ENCODE results near the gene RAI1.

The RAI1 gene

DNA sequence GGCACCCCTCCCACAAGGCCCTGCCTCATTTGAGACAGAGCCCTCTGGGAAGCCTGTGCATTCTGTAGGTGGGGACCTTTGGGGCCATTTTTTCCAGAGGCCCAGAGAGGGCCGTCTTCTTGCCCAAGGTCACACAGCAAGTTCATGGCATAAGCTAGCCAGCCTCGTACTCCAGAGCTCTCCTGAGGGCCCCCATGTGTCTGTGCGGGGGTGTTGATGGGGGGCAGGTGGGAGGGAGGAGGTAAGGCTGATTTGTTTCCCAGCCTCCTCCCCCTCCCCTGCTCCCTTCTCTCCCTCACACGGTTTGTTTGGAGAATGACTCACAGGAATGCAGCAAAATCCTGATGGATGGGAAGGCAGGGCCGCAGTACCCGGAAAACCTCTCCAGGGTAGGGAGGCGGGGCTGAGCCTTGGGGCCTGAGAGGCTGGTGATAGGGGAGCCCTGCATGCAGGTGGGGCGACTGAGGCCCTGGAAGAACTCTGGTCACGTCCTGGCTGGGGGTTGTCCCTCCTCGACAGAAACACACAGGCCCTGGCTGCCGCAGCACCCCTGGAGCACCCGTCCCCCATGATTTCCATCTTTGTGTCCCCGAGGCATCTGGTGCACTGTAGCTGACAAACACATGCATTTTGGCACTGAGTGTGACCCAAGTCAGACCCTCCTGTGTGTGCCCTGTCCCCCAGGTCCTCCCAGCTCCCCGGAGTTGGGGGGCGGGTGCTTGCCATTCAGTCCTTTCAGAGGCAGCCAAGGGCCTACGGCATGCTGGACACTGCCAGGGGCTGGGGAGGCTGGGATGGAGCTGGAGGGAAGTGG is 29.7 kb downstream of the RAI1 start:
- DNase-seq (ENCODE audit: low read depth): peak; percentile 73
- no peak overlapping the region for H3K4me3 ChIP-seq (ENCODE audit: low read depth, low read length)

DNA sequence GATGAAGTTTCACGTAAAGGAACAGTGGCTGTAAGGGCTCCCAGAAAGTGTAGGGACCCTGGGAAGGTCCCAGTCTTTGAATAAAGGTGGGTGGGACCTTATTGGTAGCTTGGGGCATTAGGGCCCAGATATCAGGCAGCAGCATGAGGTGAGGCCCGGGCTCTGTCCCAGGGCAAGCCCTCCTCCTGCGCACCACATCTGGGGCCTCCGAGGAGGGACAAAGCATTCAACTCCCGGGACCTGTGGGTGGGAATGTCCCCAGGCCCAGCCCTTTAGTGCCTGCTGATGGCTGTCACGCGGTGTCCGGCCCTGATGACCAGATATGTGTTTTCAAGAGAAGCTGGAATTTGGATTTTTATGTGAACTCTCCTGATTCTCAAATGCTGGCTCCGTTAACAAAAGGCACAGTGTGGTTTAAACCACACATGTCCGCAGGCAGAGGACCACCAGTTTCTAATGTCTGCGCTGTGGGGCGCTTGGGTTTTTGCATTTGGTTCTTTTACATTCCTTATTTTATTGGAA is 30.4 kb downstream of the RAI1 start:
- no peak for DNase-seq (ENCODE audit: low read depth)
- no peak overlapping the region for H3K4me3 ChIP-seq (ENCODE audit: low read depth, low read length)

DNA sequence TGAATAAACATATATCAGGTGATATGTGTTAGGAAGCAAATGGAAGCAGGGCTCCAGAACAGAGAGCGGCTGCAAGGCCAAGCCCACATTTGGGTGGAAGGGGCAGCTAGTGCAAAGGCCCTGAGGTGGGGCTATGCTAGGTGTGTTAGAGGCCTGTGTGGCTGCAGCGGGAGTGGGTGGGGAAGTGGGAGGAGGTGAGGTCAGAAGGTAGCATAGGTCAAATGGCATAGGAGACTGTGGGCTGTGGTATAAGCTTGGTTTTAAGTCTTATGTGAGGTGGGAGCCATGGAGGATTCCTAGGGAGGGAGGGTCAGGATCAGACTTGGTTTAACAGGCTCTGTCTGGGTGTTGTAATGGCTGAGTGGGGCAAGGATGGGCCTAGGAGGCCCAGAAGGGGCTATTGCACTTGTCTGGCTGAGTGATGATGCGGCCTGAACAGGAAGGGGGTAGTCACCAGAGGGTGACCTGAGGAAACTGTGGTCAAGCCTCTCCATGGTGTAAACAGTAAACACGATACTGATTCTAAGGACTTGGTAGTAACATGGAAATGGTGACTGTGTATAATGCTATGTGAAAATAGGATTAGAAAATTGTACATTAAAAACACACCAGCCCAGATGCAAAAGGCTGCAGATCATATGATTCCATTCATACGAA is 31.1 kb downstream of the RAI1 start:
- no peak overlapping the region for H3K4me3 ChIP-seq (ENCODE audit: low read depth, low read length)
- DNase-seq (ENCODE audit: low read depth): peak; percentile 78

DNA sequence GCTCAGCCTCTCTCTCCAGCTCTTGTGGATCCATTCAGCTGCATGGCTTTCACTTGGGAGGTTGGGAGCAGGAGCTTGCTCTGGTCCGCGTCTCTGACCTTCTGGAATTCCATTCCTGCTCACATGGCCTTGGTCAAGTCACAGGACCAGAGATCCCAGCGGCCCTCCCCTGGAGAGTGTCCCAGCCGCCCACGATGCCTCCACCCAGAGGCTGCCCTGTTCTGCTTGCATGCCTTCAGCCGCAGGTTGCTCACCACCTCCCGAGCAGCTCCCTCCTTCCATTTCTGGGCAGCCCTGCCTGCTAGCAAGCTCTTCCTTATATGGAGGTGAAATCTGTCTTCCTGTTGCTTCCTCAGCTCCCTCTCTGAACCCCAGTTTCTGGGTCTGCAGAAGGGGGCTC is 32.6 kb downstream of the RAI1 start:
- no peak overlapping the region for H3K4me3 ChIP-seq (ENCODE audit: low read depth, low read length)
- DNase-seq (ENCODE audit: low read depth): no peak

DNA sequence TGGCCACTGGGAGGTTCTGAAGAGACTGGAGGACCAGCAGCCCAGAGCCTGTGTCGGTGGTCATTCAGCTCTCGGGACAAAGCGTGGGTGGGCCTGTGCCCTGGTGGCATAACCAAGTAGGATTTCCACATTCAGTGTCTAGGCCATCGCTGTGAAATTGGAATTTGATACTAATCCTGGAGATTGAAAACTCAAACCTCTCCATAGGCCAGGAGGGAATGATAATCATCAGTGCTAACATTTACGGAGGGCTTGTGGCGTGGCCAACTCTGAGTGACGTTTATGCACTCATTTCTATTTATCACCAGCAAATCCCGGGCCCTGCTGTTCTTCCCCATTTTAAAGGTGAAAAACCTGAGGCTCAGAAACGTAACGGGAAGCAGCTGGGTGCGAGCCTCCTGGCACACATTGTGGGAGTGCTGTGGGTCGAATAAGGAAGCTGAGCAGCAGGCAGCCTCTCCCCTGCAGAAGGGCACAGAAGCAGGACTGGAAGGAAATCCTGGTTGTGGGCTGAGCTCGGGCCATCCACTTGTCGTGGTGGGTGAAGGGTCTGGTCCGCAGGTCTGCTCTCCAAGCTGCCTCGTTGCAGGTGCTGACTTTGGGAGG is 33.1 kb downstream of the RAI1 start:
- H3K4me3 ChIP-seq (ENCODE audit: low read depth, low read length): no peak overlapping the region
- no peak for DNase-seq (ENCODE audit: low read depth)

DNA sequence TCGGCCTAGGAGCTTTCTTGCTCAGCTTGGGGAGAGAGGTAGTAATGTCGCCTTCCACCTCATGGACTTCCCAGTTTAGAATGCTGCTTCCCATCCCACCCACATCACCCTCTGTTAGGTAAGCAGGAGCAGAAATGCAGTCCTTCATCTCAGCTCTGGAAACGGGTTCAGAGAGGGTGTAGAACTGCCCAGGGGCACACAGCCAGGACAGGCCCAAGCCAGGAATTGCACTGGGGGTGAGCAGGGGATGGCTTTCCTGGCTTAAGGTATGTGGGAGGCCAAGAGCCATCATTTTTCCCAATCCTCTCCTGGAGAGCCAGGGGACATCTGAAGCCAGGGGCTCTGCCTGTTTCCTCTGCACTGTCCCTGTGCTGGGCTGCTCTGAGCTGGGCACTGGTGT is 33.6 kb downstream of the RAI1 start:
- H3K4me3 ChIP-seq (ENCODE audit: low read depth, low read length): no peak overlapping the region
- DNase-seq (ENCODE audit: low read depth): no peak

DNA sequence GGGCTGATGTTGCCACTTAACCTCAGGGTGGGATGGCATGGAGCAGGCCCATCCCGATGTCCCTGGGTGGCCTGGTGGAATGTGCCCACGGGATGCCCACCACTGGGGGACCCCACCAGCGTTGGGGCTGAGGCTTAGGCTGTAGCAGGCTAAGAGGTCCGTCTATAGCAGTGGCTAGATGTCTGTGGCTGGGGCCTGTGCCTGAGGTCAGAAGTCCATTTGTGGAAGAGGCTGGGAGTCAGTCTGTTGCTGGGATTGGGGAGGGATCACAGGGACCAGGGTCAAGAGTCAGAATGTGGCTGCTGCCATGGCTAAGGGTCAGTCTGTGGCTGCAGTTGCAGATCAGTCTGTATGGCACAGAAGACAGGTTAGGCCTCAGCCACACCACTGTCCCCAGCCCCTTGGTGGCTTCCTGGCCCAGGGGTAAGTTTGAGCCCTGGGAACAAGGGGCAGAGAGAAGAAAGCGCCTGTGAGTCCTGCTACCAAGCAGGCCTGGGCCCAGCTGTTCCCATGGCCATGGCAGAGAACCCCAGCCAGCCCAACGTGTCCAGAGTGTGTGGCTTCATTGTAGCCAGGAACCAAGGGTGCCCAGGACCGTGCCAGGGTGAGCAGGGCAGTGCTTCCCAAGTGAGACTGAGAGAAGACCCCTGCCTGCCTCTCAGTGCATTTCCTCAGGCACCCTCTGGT is 35.7 kb downstream of the RAI1 start:
- no peak for DNase-seq (ENCODE audit: low read depth)
- no peak overlapping the region for H3K4me3 ChIP-seq (ENCODE audit: low read depth, low read length)

DNA sequence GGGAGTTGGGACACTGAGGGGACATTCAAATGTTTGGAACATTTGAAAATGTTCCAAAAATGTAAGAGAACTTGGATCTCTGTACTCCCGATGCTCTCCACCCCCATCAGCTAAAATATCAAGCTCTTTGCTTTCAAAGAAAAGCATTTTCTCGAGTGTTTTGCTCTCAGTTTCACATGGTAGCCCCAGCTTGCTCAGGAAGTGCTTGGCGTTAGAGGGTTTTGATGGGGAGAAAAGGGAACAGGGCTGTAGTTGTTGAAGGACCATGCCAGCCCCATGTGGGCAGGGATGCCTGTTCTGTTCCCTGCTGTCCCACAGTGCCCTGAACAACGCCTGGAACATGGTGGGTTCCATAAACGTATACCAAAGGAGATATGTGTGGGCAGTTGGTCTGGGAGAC is 37.0 kb downstream of the RAI1 start:
- H3K4me3 ChIP-seq (ENCODE audit: low read depth, low read length): no peak overlapping the region
- DNase-seq (ENCODE audit: low read depth): no peak

DNA sequence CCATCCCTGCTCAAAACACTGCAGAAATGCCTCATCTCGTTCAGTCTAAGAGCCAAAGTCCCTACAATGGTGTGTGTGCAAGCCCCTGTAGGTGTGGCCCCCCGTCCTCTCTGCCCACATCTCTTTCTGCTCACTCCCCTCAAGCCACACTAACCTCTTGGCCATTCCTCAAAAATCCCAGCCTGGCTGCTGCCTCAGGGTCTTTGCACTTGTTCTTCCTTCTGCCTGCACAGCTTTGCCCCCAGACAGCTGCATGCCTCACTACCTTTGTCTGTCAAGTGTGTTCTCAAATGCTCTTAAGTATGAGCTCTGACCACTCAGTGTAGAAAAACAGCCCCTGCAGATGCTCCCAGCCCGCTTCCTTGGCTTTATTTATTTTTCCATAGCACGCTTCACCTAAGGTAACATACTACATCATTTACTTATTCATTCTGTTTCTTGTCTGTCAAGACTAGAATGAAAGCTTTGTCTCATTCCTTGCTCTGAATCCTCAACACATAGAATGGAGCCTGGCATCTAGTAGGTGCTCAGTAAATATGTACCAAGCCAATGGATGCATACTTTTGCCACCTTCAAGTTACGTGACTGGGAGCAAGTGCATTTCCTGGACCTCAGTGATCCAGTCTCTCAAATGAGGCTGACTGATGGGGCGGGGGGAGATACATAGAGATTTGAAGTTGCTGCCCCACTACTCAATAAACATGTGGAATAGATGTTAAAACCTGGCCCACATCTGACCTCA is 38.1 kb downstream of the RAI1 start:
- no peak for DNase-seq (ENCODE audit: low read depth)
- no peak overlapping the region for H3K4me3 ChIP-seq (ENCODE audit: low read depth, low read length)

DNA sequence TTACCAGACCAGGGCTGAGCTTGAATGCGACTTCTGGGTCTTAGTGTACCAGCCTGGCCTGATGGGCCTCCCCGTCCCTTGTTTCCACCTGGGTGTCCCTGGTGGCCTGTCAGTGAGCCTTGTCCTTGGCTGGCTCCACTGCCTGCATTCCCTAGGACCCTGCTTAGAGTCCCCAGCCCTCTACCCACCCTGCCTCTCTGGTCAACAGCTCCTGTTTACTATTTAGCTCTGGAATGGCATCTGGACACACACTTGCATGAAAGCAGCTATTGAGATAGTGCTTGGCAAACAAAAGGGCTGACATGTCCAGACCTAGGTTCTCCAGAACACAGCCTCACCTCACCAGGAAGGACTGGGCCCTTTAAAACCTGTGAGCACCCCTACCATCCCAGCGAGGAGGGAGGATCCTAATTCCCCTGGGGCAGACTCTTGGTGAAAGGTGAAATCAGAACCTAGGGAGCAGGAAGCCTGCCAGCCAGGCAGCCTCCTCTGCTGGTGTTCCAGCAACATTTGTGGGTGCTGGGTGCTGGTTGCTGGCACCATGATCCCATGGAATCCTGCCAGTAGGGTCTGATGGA is 38.8 kb downstream of the RAI1 start:
- H3K4me3 ChIP-seq (ENCODE audit: low read depth, low read length): no peak overlapping the region
- no peak for DNase-seq (ENCODE audit: low read depth)

DNA sequence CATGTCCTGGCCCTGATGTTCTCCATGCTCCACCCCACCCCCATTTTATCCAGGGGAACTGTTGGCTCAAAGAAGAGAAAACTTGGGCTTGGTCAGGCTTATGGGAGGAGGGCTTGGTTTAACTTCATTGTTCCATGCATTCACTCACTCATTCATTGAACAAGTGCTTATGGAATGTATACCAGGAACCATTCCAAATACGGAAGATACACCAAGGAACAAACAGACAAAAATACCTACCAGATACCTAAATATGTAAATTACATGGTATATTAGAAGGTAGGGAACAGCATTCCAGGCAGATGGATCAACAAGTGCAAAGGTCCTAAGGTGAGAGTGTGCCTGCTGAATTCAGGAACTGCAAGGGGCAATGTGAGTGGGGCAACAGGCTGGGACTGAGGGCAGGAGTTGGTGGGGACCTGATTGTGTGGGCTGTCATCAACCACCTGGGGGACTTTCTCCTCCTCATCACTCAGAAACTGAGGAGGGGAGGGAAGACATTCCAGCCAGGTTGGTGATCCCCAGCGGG is 39.9 kb downstream of the RAI1 start:
- DNase-seq (ENCODE audit: low read depth): no peak
- no peak overlapping the region for H3K4me3 ChIP-seq (ENCODE audit: low read depth, low read length)

DNA sequence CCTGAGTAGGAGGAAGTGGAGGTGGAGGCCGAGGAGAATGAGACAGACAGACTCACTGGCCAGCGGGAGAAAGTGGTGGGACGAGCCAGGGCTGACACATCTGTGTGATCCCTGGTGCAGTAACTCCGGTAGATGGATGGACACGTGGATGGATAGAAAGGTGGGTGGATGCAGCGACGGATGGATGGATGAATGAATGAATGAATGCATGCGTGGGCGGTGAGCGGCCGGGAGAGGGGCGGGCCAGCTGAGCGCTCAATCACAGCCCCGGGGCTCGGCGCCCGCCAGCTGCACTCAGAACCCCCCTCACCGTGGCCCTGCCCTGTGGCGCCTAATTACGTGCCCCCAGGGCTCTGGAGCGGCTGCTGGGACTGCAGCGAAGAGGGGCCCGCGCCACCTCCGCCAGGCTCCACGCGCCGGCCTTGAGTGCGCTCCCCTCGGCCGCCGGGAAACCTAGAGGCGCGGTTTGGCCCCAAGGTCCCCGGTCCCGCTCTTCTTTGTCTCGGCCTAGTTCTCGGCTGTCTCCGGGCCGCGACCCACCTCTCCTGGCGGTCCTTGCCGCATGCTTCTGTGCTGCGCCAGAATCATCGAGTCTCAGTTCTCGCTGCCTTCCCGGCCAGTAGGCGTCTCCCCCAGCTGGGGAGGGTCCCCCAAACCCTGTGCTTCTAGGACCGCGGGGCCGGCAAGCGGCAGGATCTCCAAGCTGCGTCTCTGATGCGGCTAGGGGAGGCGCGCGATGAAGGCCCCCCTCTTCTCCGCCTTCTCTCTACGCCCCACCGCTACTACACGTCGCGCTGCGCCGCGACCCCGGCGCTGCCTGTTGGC is 41.0 kb downstream of the RAI1 start:
- DNase-seq (ENCODE audit: low read depth): no peak

DNA sequence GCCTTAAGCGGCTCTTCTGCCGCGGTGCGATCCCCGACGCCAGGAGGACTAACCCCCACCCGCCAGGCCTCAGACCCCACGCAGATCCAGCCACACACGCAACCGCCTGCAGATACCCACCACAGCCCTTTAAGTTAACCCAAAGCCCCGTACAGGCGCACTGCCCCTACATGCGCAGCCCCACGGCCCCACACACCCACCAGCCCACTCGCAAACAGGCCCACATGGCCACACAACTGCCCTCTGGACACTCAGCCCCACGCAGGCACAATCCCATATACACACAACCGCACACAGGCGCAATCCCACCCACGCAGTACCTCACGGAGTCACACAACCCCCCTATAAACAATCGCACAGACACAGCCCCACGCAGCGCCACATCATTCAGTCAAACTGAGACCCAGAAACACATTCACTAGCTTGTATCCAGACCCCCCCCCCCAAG is 41.7 kb downstream of the RAI1 start:
- no peak for DNase-seq (ENCODE audit: low read depth)
- H3K4me3 ChIP-seq (ENCODE audit: low read depth, low read length): peak overlapping the region; percentile 61

More for the DNA sequence above, 41.0 kb downstream of the RAI1 start:
- H3K4me3 ChIP-seq (ENCODE audit: low read depth, low read length): peak overlapping the region; percentile 61

DNA sequence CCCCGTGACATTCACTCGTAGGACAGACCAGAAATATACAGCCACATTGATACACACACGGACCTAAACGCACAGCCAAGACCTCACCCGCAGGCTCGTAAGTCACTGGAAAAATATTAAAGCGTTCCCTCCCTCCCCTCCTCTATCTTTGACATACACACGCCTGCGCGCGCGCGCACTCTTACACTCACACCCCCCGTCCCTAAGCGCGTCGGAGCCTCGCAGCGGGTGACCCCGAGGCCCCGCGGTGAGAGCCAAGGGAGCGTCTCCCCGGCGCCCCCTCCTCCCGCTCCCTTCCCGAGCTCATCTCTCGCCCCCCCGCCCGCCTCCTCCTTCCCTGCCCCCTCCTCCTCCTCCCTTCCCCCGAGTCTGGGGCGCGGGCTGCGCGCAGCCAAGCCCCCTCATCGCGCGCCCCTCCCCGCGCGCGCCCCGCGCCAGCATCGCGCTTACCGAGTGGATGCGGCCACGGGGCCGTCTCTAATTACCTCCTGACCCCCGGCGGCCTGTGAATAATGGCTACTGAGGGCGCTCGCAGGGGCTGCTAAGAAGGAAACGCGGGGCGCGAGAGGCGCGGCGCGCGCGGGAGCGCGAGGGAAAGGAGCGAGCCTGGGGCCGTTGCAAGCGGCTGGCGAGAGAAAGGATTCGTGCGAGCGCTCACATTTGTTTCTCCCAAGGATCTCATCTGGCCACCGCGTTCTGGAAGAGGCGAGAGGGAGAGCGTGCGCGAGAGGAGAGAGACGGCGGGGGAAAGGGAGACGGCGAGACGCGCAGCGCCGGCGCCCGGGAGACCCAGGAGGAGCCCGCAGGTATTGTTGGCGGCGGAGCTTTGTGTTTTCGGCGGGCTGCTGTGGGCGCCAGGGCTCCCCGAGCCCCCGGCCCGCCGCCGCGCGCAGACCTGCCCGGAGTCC is 42.4 kb downstream of the RAI1 start:
- peak; percentile 49 for DNase-seq (ENCODE audit: low read depth)
- peak overlapping the region; percentile 61 for H3K4me3 ChIP-seq (ENCODE audit: low read depth, low read length)

DNA sequence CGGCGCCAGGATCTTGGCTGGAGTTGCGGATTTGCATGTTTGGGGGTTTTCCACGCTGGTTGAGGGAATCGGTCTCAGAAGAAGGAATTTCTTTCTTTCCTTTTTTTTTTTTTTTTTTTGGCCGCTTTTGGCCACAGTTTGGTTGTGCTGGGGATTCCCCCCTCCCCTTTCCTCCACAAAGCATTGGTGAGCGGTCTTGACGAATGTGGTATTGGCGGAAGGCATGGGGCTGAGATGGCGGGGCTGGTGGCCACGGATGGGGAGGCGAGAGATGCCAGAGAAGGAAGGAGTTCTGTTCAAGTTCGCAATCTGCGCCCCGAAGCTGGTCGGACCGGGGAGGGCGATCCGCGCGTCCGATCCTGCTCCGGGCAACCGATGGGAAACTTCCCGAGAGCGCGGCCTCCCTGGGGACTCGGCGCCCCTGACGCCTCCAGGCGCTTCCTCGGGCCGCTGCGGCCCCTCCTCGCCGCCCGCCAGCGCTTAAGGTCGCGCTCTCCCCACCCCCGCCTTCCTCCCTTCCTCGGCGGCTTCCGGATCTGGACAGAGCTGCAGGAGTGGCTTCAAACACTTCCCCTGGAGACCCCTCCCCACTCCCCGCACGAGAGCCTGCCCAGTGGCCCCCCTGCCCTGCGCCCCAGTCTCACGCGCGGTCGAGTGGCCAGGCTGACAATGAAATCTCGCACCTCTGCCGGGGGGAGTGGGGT is 43.2 kb downstream of the RAI1 start:
- DNase-seq (ENCODE audit: low read depth): no peak
- H3K4me3 ChIP-seq (ENCODE audit: low read depth, low read length): peak overlapping the region; percentile 61

DNA sequence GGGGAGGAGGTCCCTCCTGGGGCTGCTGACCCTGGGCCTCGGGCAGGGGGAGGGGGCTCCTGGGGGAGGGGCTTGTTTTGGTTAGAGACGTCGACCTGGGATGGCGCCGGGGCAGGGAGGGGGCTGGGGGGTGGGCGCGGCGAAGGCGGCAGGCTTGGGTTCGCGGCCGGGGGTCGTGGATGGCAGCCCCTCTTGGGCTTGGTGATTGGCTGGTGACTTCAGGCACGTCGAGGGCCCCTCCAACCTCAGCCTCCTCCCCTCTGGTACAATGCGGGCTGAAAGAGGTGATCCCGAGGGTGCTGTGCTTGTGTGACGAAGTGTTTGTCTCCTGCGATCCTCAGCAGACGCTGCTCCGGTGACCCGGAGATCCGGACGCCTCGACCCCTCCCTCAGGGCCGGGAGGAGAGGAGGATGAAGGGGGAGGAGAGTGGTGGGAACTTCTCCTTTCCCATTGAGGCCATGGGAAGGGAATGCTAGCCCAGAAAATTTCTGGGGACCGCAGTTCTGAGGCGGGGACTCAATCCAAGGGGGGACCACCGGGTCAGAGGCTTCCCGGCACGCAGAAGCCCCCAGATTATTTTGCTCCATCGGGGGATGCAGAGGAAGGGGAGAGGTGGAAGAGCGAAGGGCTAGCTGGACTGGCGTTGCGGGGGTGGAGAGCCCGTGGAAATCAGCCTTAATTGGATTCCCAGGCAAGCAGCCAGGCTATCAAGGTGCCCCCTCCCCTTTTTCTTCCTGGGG is 43.9 kb downstream of the RAI1 start:
- no peak for DNase-seq (ENCODE audit: low read depth)
- H3K4me3 ChIP-seq (ENCODE audit: low read depth, low read length): peak overlapping the region; percentile 61

All from skeletal muscle cell (primary cell).